NCI-H146 (cell line): ENCODE measurements around the gene BICRAL.
"Not testable (repeated sequence)": the region's sequence is repeated elsewhere in the genome, so short reads cannot be mapped to it uniquely, and the experiment has no call there.

Source experiments
- DNase-seq: peaks from one replicate; lab custom pipeline; 2025; lab: John Stamatoyannopoulos, UW

The BICRAL gene

DNA sequence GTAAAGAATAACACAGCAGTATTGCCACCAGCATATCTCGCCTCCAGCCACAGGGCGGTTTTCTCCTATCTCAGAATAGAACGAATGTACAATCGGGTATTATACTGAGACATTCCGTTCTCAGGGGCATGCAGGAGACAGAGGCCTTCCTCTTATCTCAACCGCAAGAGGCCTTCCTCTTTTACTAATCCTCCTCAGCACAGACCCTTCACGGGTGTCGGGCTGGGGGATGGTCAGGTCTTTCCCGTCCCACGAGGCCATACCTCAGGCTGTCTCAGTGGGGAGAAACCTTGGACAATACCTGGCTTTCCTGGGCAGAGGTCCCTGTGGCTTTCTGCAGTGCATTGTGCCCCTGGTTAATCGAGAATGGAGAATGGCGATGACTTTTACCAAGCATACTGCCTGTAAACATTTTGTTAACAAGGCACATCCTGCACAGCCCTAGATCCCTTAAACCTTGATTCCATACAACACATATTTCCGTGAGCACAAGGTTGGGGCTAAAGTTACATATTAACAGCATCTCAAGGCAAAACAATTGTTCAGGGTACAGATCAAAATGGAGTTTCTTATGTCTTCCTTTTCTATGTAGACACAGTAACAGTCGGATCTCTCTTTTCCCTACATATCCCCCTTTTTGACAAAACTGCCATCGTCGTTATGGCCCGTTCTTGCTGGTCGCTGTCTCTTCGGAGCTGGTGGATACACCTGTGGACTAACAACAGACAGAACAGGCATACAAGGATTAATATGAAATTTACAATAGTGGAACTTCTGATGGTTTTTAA is 112.4 kb downstream of the BICRAL start:
- not testable (repeated sequence) for DNase-seq

DNA sequence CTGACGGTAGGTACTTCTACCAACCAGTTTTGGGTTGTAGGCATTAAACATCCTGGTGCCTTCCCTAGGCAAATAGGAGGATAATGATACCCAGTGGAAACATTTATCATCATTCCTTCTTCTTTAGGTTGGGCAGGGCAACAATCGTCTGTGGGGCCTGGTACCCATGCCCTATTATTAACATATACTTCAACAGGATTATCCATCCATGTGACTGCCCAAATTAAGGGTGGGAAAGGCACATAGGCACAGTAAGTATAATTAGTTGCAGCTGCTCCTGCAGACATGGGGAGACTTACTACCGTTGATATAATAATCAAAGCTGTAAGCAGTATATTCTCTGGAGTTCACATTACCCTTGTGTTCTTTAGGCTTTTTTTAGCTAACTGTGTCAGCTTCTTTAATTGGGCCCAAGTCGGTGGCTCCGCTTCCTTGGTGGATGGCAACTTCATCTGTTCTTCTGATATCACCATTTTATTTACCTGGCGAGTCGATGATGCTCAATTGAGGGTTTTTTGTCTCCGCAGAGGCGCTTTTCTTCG is 114.4 kb downstream of the BICRAL start:
- no peak for DNase-seq

DNA sequence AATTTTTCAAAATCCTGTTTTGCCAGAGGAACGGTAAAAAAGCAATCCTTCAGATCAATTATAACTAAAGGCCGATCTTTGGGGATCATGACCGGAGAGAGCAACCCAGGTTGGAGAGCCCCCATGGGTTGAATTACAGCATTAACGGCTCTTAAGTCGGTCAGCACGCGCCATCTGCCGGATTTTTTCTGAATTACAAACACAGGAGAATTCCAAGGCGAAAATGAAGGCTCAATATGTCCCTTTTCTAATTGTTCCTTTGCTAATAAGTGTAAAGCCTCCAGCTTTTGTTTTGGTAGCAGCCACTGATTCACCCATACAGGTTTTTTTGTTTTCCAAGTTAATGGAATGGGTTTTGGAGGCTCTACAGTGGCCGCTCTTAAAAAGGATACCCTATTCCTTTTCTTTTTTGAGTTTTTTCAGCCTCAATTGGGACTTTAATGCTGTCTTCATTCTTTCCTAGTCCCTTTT is 117.1 kb downstream of the BICRAL start:
- peak; percentile 82 for DNase-seq

DNA sequence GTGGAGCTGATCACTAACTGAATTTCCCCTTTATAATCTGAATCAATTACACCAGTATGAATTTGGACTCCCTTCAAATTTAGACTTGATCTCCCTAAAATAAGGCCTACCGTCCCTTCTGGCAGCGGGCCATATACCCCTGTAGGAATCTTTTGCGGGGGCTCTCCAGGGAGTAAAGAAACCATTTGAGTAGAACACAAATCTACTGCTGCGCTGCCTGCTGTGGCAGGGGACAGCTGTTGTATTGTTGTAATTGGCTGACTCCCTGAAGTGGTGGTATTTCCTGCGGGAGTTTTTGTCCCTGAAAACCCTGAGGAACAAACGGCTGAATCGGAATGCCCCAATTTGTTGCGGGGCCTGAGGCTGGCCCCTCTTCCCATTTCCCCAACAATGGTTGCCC is 118.0 kb downstream of the BICRAL start:
- DNase-seq, result peak; percentile 77

DNA sequence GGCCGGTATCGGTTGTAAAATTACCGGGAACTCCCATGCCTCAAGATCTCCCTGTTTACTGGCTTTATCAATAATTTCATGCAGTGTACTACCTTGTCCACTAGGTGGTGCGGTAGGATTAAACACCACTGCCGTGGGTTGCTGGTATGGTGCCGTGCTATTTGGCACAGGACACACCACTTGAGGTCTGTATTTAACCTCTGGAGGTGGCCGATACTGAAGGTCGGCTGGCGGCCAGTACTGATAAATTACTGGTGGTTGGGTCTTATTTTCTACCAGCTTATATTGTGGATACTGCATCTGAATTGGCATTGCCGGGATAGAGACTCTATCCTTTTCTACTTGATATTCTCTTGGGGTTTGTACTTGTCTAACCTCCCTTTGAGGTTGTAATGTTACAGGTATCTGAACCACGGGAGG is 119.7 kb downstream of the BICRAL start:
- DNase-seq, result peak; percentile 93

DNA sequence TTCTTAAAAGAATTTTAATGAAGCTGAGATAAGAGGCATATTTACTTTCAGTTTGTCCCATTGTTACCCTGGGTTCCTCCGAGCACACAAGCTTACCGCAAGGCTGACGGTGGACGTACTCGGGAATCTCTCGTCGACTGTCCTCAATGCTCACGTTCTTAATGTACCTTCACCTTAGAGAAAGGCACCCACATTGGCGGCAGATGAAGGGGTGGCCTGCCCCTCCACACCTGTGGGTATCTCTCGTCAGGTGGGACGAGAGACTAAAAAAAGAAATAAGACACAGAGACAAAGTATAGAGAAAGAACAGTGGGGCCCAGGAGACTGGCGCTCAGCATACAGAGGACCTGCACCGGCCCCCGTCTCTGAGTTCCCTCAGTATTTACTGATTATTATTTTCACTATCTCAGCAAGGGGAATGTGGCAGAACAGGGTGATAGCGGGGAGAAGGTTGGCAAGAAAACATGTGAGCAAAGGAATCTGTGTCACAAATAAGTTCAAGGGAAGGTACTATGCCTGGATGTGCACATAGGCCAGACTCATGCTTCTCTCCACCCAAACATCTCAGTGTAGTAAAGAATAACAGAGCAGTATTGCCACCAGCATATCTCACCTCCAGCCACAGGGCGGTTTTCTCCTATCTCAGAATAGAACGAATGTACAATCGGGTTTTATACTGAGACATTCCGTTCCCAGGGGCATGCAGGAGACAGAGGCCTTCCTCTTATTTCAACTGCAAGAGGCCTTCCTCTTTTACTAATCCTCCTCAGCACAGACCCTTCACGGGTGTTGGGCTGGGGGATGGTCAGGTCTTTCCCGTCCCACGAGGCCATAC is 120.8 kb downstream of the BICRAL start:
- DNase-seq, result not testable (repeated sequence)

DNA sequence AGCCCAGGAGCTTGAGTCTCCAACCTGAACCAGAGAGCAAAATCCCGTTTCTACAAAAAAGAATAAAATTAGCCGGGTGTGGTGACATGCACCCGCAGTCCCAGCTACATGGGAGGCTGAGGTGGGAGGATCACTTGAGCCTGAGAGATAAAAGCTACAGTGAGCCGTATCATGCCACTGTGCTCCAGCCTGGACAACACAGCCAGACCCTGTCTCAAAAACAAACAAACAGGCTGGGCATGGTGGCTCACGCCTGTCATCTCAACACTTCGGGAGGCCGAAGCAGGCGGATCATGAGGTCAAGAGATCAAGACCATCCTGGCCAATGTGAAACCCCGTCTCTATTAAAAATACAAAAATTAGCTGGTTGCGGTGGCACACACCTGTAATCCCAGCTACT is 122.6 kb downstream of the BICRAL start:
- no peak for DNase-seq

DNA sequence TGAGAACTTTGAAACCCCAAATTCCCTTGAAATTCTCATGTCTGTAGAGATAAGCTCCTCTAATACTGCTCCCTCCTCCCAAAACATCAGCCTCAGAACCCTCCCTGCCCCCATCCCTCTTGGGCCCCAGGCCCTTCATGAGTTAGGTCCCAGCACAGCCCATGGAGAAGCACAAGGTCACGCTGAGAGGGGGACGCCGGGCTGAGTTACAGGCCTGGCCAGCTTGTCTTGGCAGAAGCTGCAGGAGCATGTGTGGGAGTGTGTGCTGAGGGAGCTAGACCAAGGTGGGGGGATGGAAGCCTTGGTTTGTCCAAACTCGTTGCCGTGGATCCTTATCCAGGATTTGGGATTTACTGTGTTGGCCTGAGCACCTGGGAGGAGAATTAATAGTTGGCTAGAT is 125.5 kb downstream of the BICRAL start:
- DNase-seq, result no peak

DNA sequence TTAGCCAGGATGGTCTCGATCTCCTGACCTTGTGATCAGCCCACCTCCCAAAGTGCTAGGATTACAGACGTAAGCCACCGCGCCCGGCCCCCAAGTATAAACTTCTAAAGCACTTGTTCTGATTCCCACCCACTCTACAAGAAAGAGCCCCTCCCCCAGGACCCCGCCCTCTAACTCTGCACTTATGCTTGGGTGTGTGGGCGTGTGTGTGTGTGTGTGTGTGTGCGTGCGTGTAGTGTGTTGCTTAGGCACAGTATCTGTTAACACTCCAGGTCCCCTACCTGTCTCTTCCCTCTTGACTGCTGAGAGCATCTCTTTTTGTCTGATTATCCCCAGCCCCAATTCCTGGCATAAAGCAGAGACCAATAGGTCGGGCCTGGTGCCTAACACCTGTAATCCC is 128.0 kb downstream of the BICRAL start:
- no peak for DNase-seq

DNA sequence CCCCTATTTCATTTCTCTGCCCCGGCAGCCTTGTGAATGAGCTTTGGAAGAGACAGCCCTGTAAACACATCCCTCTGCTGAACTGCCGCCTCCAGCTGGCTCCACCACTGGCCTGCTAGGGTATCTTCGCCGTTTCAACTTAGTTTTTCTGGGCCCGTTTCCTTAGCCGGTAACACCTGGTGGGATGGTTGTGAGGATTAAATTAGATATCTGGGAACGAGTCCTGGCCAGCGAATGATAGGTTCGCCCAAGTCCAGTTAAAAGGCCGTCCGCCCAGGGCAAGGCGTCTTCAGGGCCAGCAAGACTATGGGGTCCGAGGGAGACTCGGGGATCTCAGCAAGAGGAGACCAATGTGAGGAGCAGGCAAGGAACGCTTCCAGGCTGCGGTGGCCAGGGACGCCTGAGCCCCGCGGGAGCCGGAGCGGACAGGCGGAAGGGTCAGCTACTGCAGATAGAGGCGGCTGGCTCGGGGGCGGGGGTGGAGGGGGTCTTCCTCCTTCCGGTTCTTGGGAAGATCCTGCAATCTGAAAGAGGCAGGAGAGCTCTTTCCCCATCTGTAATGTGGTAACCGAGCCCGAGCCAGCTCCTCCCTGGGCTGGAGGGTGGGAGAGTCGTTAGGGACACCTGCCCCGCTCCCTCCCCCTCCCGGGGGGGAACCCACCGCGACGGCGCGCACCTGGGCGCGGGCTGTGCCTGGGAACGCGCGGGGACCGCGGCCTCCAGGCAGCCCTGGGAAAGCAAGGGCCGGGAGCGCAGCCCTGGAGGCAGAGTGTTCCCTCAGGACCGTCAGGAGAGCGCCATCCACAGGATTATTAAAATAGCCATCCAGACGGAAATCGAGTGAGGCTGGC is 129.5 kb downstream of the BICRAL start:
- DNase-seq, result peak; percentile 94

DNA sequence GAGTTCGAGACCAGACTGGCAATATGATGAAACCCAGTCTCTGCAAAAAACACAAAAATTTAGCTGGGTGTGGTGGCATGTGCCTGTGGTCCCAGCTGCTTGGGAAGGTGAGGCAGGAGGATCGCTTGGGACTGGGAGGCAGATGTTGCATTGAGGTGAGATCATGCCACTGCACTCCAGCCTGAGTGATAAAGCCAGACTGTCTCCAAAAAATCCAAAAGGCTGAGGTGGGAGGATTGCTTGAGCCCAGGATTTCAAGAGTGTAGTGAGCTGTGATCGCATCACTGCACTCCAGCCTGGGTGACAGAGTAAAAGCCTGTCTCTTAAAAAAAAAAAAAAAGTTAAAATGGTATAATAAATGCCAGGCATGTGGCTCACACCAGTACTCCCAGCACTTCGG is 132.7 kb downstream of the BICRAL start:
- DNase-seq, result no peak

DNA sequence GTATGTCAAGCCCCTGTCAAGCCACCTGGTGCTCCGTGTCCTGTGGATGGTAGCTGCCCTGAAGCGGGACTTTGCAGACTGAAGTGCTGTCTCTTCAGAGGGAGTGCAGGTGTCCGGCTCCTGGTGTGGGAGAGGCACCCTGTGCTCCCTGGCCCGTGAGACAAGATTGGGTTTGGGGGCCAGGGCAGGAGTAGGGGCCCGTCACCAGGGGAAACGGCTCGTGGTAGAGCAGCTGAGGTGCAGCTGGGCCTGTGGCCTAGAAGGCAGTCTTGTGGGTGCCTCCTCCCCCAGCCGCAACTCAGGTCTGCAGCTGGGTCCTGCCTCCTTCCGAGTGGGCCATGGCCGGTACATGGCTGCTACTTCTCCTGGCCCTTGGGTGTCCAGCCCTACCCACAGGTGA is 133.9 kb downstream of the BICRAL start, which contains the start of gene PTCRA:
Gene PTCRA (plus strand): TSS at position 322 of the 400 bp plus-strand sequence. CDS start 17 bp downstream, at position 339.
- DNase-seq, result no peak

DNA sequence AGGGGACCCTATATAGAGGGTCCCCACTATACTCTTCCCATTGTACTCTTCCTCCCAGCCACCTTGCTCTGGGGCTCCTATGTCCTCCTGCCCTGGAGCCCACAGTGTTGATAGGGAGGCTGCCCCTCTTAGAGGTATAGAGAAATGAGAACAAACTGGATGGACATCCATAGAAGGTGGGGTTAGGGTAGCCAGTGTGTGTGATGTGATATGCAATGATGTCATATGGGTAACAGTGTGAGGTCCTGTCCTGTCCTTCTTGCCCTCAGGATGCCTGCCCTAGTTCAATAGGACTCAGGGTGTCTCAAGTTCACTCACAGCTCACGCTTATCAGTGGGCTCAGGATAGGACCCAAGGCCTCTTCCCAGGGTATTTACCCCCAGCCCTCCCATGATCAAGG is 134.4 kb downstream of the BICRAL start:
- DNase-seq, result no peak
